ENCODE results near the gene CLIP4.

The CLIP4 gene

GRCh38 chr2:29130295-29130694 lies 15.1 kb downstream of the CLIP4 start:
- peak in 1 of 2 donors; percentile 26 for DNase-seq (ENCODE audit: low read depth in 2 of 2)

- no peak for DNase-seq (ENCODE audit: low read depth in 2 of 2)
Measured at GRCh38 chr2:29134933-29135332, 19.7 kb downstream of the CLIP4 start.

DNA sequence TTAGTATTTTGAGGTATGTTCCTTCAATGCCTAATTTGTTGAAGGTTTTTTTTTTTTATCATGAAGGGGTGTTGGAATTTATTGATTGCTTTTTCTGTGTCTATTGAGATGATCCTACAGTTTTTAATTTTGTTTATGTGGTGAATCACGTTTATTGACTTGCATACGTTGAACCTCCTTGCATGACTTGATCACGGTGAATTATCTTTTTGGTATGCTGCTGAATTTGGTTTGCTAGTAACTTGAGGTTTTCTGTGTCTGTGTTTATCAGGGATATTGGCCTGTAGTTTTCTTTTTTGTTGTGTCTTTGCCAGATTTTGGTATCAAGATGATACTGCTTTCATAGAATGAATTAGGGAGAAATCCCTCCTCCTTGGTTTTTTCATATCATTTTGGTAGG lies 23.9 kb downstream of the CLIP4 start:
- DNase-seq (ENCODE audit: low read depth in 2 of 2), result no peak

DNA sequence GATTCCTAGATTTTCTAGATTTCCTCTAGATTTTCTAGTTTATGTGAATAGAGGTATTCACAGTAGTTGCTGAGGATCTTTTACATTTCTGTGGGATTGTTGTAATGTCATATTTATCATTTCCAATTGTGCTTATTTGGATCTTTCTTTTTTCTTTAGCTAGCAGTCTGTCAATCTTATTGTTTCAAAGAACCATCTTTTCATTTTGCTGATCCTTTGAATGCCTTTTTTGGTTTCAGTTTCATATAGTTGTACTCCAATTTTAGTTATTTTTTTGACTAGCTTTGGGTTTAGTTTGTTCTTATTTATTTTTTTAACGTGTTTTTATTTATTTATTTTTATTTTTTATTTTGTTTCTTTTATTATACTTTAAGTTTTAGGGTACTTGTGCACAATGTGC lies 24.5 kb downstream of the CLIP4 start:
- DNase-seq (ENCODE audit: low read depth in 2 of 2), result no peak

DNA sequence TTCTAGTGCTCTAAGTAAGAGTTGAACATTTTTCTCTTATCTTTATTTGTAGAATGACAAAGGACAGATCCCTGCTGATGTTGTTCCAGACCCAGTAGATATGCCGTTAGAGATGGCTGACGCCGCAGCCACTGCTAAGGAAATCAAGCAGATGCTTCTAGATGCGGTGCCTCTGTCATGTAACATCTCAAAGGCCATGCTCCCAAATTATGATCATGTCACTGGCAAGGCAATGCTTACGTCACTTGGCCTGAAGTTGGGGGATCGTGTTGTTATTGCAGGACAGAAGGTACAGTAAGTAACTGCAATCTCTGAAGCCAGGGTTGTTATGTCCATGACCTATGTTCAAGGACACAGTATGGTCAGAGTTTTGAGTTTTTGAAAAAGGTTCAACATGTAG lies 28.4 kb downstream of the CLIP4 start:
- DNase-seq (ENCODE audit: low read depth in 2 of 2), result no peak

GRCh38 chr2:29146197-29146596 lies 31.0 kb downstream of the CLIP4 start:
- no peak for DNase-seq (ENCODE audit: low read depth in 2 of 2)

DNA sequence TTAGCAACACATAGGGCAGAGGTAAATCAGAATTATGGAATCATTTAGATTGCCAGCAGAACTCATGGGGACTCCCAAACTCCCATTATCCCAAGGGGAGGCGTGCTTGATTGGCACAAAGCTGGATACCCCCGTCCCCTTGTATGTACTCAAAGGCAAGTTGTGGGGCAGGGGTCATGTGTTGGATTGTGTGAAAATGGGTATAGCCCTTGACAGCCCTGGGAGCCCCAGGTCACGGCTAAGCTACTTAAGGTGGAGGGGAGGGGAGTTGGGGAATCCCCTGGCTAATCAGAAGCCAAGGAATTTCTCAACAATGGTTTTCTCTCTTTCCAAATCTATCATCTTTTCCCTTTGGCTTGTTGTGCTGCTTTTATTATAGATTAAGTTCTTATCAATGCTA lies 32.7 kb downstream of the CLIP4 start:
- DNase-seq (ENCODE audit: low read depth in 2 of 2), result no peak

- no peak for DNase-seq (ENCODE audit: low read depth in 2 of 2)
Measured at GRCh38 chr2:29154610-29155009, 39.4 kb downstream of the CLIP4 start.

- no peak for DNase-seq (ENCODE audit: low read depth in 2 of 2)
Measured at GRCh38 chr2:29155578-29155977, 40.4 kb downstream of the CLIP4 start.

DNA sequence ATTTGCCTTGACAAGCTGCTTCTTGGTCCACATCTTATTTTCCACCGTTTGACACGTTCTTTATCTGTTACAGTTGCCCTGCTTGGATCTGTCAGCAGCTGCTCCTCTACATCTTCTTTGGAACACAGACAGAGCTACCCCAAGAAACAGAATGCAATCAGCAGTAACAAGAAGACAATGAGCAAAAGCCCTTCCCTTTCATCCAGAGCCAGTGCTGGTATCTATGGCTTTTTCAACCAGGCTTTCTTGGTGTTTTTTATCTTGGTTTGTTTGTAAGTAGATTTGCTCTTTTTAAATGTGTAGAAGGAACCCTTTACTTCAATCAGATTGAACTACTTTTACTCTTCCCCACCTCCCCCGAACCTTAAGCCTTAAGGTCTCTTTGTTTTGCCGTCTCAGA lies 41.9 kb downstream of the CLIP4 start:
- no peak for DNase-seq (ENCODE audit: low read depth in 2 of 2)

DNA sequence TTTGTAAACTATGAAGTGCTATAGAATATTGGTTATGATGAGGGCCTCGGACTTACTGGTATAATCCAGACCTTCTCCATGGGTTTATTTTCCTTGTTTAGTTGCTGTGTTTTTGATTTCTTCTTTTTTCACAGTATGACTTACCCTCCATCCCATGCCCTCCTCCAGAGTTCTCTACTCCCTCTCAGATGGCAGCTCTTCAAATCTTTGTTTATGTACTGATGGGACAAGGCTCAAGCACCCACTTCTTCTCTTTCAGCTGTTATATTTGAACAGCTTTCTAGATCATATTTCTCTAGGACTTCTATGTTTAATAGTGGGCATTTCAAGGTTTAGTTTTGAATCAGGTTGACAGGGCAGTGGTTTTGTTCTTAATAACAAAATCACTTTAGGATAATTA lies 43.9 kb downstream of the CLIP4 start:
- DNase-seq (ENCODE audit: low read depth in 2 of 2), result no peak

DNA sequence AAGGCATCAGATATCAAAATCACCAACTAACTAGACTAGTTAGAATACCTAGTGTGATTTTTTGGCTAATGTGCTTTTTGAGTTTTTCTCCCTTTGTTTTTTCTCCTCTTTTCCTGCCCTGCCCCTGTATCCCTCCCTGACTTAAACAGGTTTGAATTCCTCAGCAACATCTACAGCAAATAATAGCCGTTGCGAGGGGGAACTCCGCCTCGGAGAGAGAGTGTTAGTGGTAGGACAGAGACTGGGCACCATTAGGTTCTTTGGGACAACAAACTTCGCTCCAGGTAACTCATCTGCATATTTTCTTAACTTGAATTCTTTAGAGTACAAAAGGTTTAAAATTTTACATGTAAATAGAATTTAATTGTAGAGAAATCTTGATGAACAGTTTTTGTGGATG lies 45.0 kb downstream of the CLIP4 start:
- DNase-seq (ENCODE audit: low read depth in 2 of 2), result no peak

DNA sequence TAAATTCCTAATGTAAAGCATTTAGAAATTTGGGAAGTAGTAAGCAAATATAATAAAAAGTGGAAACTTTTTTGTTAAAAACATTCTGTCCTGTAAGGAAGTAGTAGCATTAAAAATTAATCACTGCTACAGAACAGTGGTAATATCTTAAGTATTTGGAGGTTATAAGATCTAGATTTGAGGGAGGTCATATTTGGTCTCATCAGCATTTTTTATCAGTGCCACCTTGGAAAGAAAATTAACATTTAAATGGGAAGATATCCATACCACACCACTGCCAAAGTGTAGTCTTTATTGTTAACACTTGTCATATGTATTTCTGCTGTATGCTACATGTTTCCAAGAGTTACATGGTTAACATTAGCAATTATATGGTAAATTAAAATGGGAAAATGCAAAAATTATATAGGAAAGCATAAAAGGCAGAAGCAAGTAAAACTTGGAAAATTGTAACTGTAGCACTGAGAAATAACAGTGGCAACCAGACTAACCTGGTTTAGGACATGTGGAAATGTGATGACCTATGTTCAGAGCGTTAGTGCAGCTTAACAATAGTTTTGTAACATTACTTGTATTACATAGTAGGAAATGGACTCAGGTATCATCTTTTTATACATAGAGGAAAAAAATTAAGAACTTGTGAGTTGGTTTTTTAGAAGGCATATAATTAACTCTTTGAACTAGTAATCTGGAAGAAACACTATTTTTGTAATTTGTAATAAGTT lies 47.2 kb downstream of the CLIP4 start:
- no peak for DNase-seq (ENCODE audit: low read depth in 2 of 2)

DNA sequence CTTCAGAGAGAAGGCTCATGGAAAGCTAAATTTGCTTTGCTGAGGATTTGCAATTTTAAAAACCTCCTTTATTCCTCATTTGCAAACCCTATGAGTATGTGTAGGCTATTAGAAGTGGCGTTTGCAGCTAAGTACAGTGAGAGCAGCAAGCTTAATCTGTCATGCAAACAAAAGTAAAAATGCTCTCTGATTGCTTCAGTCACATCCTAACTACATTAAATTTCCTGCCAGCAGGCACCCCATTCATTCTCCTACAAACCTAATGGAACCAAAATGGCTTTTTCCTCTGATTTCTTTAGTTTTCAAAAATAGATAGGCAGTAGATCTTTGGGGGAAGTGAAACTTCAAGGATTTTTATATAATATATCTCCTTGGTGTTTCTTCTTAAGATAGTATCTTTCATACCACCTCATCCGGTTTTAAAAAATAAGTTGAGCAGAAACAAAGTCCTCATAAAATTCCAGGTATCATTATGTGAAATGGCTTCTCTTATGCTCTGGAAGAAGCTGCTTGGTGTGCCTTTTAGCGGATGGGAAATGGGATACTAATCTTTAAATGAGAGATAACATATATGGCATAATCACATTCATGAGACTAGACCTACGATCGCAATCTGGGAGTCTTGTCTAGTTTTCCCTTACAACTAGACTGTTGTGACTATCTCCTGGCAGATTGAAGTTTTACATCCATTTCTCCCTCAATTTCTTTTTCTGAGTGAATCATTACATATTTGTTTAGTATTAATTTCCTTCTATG lies 49.1 kb downstream of the CLIP4 start:
- DNase-seq (ENCODE audit: low read depth in 2 of 2), result no peak

DNA sequence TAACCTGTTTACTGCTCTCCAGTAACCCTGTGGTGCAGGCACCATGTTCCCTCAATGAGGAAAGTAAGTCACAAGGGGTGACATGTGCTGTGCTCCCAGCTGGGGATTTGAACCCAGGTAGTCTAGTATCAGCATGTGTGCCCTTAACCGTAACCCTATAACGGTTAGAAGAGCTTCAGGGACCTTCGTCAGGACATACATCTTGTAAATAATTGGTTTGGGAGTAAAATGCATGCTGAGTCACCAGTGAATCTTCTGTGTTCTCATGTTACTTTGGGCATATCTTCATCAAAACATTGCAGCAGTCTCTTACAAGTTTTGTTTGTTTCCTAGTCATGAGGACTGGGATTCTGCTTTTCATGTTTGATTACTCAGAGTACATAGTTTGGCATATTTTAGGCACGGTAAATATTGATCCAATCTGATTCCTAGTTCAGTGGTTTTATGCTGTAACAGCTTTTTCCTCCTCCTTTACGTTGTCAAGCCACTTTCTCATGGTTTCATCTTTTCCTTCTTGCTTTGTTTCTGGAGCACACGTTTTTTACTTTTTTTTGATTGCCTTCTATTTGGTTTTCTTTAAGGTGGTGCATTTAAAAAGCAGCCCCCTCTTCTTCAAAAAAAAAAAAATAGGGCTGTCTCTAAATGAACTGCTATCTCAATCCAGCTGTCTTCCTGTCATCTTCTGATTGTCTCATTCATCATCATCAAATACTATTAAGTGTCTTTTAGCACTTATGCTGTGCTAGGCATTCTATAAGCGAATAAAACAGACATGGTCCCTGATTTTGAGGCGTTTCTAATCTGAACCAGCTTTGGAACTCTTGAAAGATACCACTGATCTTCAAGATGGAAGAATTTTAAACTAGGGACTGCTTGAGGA lies 50.4 kb downstream of the CLIP4 start:
- DNase-seq (ENCODE audit: low read depth in 2 of 2), result no peak

DNA sequence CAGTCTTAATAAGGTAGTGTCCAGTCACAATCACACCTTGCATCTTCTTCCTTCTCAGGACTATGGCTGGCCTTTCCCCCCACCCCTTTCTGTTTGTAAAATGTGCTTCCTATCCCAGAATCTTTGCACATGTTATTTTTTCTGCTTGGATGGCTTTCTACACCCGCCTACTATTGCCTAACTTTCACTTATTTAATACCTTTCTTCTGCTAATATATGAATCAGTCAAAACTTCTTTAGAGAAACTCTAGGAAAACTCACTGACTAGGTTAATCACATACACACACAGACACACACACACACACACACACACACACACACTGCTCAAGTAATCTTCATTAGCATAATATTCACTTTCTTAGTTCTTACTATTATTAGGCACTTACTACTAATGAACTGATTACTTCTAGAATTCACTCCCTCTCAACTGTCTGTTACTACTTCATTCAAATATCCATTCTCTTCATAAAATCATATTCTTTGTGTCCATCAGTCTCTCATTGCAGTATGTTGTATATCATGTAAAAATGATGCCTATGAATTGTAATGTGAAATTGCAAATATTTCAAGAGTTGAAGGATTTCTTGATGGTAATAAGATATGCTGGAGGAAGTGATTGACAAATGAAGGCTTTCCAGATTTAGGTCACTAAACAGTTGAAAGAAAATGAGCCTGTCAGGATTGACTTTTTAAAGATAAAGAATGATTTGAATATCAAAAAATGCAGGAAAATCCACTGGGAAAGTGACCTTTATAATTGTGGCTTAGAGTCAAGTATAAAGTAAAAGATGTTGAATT lies 51.2 kb downstream of the CLIP4 start:
- DNase-seq (ENCODE audit: low read depth in 2 of 2), result no peak

- DNase-seq (ENCODE audit: low read depth in 2 of 2), result no peak
Measured at GRCh38 chr2:29174937-29175336, 59.7 kb downstream of the CLIP4 start.

DNA sequence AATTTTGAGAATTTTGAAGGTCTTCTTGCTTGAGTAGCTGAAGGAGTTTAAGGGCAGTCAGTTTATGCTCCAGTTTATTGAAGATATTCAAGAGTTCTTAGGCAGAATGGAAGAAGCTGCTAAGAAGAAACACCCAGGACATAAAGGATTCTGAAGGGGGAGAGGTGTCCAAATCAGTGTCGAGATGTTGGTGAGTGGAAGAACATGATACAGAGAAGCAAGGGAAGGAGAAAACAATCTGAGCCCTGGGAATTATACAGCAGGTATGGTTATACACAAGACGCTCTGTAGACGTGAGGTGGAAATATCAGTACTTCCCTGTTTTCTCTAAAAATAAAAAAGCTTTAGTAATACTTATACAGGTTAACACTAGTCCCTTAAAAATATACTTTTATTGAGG lies 60.1 kb downstream of the CLIP4 start:
- no peak for DNase-seq (ENCODE audit: low read depth in 2 of 2)

GRCh38 chr2:29182334-29182733 lies 67.1 kb downstream of the CLIP4 start:
- no peak for DNase-seq (ENCODE audit: low read depth in 2 of 2)

GRCh38 chr2:29182920-29183319 lies 67.7 kb downstream of the CLIP4 start:
- no peak for DNase-seq (ENCODE audit: low read depth in 2 of 2)

DNA sequence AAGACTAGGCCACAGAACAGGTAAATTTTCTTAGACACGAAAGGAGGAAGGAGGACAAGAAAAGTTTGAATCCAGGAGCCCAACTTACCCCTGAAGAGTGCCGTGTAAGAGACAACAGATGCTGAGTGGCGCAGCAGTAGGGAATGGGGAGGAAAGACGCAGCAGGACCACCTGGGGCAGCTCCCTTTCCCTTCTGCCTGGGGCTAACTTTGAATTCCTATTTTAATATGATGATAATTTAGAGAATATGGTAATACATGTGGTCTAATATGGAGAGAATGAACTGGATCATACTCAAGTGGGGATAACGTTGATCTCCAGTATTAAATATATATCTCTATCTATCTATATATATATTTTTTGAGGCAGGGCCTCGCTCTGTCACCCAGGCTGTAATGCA lies 69.3 kb downstream of the CLIP4 start:
- DNase-seq (ENCODE audit: low read depth in 2 of 2), result no peak

DNA sequence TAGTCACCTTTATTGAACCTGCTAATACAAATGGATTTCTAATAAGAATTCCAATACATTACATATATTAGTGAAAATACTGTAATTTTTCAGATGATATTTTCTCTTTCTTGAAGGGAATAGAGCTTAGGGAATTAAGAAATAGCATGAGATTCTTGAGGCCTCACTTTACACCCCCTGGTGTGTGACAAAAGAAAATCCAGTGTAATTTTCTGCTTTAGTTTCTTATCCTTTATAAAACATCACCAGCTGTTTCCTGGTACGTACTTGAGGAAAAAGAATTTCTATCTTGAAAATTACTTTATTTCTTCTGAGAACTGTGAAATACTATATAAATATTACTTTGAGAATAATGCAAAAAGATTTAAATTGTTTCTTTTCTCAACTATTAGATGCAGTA lies 71.6 kb downstream of the CLIP4 start:
- DNase-seq (ENCODE audit: low read depth in 2 of 2), result no peak

Data from stimulated activated CD4-positive, alpha-beta T cell treated with anti-CD3 and anti-CD28 coated beads, Interleukin-15, amount 100 ng/mL, for 48 hours (primary cell).